Head of caudate nucleus (tissue), 42 donors: ENCODE results near the gene MARCHF9.

Experiments used
- DNase-seq, 42 donors: peaks; one replicate each; pipeline versions ENCODE4 v3.0.0 to v3.0.0-alpha.2; 2020 to 2021; ENCODE audit warnings: mixed read lengths in 7 of 42
- intact Hi-C: fragments of 100-400 bp; cut with DNase I; formaldehyde crosslinking; loops from one replicate; pipeline ENCODE4 v1.15.0; 2022

The MARCHF9 gene

DNA sequence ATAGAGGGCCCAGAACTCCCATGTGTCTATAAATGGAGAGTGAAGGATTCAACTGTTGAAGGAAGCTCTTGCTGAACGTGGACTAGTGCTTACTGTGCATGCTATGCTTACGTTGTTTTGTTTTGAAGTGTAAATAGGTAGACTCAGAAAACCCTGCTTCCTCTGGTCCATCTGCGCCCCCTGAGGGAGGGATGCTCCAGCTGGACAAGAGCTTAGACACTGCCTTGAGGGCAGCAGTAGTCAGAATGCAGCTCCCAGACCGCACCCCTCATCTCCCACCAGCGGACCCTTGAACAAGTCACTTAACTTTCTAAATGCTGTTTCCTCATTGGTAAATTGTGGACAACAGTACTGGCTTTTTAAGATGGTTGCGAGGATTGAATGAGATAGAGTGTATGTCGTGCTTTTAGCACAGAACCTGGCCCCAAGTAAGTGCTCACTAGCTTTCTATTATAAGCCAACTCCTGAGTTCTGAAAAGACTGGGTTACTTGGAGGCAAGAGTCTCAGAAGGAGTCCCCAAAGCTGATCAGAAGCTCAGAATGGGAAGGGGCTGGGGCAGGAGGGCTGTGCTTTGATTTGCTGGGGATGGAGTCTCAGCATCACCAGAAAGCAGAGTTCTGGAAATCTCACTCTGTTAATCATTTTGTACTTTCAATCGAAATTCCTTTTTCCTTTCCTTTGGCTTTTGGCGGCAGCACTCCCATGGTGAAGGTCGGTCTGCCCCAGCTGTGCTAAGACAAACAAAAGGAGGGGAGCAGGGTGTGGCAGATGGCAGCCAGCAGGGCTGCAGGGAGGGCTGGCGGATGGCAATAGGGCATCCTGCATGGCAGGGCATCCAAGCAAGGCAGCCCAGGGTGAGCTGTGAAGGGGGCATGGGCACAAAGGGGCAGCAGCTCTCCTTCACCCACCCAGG, 31.9 kb upstream of the MARCHF9 start:
- peak in 1 of 42 donors; percentile 39 for DNase-seq
- intact Hi-C loops: no loop called here

DNA sequence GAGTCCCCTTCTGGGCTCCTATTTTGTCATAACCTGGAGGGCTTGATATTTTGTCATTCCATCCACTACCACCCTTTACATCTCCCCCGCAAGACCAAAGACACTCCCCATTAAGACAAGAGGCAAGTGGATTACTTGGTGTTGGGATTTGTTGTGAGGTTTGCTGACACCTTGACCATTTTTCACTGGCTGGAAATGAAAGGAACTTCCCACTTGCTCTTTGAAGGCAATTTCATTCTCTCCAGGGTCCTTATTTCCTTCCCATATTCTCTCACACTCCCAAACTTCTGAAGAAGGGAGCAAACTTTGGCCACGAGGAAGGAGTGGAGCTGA, 31.3 kb upstream of the MARCHF9 start:
- intact Hi-C loops: no loop called here
- peak in 1 of 42 donors; percentile 34 for DNase-seq

DNA sequence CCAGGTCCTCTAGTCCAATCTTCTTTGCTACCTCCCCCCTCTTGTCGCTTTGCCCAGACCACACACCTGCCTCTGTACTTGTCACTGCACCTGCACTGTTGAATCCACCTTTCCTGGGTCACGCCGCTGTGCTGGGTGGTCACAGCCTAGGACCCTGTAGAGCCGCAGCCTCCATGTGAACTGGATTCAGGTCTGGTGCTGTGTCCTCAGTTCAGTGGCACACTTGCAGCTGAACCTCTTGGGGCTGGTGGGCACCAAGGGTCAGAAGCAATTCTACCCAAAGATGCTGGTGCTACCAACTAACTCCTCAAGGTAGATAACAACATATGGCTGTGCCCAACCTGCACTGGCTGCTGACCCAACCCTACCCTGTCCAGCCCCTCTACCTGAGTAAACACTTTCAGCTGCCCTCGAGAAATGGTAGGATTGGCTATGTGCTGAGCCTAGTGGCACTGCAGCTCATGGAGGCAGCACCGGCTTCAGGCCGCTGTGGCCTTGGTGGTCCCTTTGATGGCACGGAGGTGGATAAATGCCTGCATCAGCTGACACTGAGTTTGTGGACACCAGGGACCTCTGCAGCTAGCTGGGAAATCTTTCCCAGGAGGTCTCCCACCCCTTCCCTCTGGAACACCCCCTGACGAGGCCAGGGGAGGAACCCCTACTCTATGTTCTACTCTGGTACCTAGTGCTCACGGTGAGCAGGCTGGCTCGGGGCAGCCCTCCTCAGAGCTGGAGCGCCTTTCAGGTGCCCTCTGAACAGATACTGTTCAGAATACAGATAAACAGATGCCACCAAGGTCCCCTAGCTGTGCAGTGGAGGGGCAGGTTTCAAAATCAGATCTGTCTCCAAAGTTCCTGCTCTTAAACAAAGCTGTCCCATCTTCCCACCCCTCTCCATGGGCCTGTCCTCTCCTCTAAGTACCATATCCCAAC, 30.6 kb upstream of the MARCHF9 start:
- DNase-seq: peak in 2 of 42 donors; percentile 34 to 37

DNA sequence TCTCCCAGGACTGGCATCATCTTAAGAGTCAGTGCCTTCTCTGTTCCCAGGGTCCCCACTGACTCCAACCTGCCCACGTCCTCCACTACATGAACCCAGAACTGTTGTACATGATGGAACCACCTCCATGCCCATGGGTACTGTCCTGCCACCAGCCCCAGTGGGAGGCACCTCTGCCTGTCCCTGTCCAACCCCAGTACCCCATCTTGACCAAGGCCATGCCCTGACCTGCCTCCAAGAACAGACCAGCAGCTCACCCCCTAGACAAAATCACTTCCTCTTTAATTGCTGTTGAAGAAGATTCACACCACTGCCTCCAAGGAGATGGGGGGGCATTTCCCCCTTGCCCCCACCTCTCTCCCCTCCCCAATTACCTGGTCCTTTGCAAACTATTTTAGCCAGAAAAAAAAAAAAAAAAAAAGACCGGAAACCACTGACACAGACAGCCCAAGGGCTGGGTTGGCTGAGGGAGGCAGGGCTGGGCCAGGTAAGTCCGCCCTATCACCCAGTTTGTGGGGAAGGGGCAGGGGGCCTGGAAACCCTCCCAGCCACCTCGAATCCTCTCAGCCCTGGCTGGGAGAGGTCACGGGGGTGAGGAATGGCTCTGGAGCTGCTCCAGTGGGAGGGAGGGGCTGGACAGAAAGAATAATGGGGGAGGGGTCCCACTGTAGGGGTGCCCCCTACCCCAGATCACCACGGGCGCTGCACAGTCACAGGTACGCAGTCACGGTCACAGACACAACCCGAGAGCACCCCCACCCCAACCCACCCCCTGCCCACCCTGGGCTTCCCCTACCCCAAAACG, 29.8 kb upstream of the MARCHF9 start:
- DNase-seq: peak in 2 of 42 donors; percentile 31 to 34
- intact Hi-C loops: no loop called here

More for the DNA sequence above, 30.6 kb upstream of the MARCHF9 start:
- intact Hi-C loops: no loop called here

DNA sequence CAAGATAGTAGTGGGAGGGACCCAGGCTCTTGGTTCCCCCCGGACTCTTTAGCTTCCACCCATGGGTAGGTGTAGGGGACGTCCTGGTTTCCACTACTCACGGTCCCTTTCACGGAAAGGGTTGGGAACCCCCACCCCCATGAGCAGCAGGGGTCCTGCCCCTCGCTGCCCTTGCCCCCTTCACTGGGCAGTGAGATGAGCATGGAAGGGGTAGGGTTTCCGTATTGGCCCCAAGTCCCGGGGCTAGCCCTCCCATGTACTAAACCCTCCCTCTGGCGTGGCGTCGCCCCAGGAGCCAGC, 29.1 kb upstream of the MARCHF9 start:
- intact Hi-C loops: no loop called here
- DNase-seq: peak in 1 of 42 donors; percentile 23

DNA sequence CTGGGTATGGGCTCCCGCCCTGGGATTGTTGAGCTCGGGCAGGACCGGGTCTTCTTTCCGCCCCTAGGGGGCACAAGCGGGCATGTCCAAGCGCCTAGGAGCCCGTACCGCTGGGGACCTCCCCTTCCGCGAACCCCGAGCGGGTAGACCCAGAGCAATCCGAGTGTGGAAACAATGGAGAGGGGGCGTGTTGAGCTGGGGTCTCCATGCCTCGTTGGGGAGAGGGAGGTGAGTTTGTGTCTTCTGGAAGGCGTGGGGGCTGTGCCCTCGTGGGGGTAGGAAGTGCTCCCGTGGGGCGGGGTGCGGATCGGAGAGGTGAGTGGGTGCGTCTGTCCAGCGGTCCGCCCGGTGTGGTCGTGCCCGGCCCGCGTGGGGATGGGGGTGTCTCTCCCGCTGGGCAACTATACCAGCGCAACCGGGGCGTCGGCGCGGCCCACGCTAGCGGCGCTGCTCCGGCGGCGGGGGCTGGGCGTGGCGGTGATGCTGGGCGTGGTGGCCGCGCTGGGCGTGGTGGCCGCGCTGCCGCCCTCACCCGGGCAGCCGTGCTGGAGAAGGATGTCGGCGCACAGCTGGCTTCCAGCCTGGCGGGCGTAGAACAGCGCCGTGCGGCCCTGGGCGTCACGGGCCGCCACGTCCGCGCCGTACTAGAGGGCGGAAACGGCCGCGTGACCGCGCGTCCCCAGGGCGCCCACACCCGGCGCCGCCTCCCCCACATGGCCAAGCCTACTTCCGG, 28.6 kb upstream of the MARCHF9 start:
- peak in 41 of 42 donors; percentile 51 to 89 (median 74) for DNase-seq
- intact Hi-C loops: no loop called here

DNA sequence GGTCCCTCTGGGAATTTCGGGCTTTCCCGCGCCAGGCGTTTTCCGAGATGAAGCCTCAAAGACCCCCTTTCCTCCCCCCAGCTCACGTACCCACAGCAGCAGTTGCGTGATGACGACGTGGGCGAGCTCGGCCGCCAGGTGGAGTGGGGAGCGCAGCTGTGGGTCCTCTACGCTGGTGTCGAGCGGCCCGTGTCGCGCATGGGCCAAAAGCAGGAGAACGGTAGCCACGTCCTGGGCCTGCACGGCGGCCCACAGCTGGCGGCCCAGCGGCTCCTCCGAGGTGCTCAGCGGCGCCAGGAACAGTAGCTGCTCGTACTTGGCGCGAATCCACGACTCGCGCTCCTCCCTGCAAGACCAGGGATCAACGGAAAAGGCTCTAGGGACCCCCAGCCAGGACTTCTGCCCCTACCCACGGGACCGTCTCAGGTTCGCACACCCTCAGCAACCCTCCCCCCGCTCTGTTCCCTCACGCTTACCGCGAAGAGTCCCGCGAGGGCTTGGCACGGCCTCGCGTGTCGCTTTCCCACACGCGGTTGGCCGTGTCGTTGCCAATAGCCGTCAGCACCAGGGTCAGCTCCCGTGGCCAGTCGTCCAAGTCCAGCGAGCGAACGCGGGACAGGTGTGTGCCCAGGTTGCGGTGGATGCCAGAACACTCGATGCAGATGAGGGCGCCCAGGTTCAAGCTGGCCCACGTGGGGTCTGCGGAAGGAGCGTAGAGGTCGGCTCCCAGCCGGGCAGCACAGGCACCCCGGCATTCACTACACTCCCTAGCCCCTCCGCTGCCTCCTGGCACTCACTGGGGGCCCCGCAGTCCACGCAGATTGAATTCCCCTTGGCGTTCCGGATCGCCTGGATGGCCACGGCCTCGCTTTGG, 27.8 kb upstream of the MARCHF9 start:
- peak in 6 of 42 donors; percentile 10 to 68 (median 46) for DNase-seq
- intact Hi-C loops: no loop called here

DNA sequence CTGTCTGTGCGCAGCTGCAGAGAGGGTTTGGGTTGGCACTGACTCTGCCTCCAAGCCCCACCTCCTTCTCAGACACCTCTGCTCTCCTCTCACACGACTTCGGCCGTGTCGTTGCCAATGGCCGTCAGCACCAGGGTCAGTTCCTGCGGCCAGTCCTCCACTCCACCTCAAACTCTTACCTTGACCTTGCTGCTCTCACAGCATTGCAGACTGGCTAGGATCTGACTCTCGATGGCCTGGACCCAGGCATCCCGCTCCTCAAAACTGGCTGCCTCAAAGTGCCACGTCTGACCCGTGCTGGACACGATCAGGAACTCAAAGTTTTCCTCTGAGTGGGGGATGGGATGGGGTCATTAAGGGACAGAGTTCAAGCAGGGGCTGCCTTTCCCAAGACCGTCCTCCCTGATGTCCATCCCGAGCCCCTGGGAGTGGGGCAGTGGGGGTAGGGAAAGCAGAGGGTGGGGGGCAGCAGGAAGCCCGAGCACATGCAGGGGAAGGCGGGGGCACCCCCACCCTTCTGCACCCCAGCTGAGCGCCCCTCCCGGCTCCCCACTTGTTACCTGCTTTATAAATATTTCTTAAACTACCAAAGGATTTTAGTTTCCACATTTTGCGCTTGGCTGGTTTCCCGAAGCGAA, 27.0 kb upstream of the MARCHF9 start:
- DNase-seq: peak in 5 of 42 donors; percentile 7 to 41 (median 18)
- intact Hi-C loops: no loop called here

DNA sequence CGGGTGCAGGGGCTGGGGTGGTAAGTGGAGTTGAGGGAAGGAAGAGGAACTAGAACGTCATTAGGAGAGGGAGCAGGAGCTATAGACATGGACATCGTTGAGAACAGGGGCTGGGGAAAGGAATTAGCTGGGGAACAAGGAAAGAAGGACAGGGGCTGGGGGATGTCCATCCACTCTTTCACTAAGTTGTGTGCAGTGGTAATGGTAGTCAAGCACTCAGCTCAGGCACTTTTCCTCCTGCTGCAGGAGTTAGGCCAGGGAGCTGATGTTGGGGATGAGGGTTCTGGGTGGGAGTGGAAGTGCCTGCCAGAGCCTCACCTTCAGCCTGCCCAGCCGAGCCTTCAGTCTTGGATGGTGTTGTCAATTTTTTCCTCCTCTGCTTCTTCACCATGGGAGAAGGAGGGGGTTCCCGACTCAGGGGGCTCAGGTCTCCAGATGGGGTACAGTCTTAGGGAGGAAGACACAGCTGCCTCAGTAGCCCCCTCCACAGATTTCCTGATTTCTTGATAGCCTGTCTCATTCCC, 25.5 kb upstream of the MARCHF9 start:
- peak in 3 of 42 donors; percentile 11 to 23 (median 22) for DNase-seq
- intact Hi-C loops: no loop called here

DNA sequence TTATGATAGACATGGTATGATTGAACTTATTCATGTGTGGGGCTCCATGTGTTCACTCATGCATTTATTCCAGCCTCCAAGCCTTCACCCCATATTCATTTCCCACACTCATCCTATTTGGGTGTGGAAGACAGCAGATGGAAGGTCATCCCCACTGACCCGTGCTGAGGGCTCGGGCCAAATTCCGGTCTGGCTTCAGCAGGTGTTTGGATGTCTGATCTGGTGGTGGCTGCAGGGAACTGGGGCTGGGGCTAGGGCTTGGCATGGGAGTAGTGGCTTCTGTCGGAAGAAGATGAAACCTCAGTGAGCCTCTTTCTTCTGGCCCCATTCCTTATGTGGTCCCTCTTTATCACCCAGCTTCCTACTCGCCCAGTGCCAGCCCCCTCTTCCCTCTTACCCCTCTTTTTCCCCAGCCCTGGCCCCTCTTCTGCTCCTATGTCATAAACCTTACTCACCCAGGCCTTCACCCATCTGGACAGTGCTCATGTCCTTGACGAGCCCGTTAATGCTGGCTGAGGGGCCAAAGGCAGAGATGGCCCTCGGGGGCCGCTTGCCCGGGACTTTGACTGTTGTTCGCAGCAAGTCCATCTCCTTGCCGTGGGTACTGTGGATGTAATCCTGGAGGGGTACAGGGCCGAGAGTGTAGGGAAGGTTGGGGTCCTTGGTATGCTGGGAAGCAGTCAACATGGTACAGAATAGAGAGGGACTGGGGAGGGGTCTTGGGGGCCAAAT, 24.4 kb upstream of the MARCHF9 start:
- peak in 2 of 42 donors; percentile 6 for DNase-seq
- intact Hi-C loops: no loop called here

DNA sequence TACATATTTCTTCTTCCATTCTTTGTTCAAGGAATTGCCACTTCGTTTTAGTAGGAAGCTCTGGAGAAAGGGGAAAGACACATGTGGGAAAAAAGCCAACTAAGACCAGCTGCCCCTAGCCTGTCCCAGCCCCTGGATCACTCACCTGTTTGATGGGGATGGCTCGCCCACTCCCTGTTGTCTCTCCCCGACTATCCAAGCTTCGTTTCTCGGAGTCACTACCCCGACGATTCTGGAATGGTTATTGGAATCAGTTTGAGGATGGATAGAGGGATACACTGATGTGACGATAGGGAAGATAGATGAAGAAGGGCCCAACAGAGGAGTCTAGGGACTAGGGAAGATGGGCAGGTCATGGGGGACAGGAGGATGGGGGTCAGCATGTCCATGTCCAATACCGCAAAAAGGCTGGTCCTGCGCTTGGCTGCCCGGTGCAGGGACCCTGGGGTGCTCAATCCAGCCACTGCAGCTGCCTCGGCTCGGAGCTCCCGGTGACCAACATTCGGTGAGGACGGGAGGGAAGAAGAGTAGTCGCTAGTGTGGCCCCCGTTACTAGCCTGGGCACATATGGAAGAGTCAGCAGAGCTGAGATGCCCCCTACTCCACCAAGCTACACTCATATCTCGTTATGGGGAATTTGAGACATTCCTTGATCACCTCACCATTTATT, 23.4 kb upstream of the MARCHF9 start:
- peak in 2 of 42 donors; percentile 4 to 5 for DNase-seq
- intact Hi-C loops: no loop called here

DNA sequence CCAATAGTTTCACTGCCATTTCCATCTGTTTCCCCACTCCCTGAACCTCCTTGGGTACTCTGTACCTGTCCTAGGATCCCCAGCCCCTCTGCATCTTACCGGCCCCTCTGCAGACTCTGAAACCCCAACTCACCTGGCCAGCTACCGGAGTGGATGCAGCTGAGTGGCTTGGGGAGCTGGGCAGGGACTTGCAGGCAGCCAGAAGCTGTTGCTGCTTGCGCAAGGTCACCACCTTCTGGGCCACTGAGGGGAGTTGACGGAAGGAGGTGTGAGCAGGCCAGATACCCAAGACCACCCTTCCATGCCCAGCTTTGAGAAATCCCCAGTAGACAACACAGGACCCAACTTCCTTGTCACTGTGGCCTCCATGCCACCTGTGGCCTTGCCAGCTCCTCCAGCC, 22.6 kb upstream of the MARCHF9 start:
- intact Hi-C loops: no loop called here
- DNase-seq: peak in 1 of 42 donors; percentile 7

DNA sequence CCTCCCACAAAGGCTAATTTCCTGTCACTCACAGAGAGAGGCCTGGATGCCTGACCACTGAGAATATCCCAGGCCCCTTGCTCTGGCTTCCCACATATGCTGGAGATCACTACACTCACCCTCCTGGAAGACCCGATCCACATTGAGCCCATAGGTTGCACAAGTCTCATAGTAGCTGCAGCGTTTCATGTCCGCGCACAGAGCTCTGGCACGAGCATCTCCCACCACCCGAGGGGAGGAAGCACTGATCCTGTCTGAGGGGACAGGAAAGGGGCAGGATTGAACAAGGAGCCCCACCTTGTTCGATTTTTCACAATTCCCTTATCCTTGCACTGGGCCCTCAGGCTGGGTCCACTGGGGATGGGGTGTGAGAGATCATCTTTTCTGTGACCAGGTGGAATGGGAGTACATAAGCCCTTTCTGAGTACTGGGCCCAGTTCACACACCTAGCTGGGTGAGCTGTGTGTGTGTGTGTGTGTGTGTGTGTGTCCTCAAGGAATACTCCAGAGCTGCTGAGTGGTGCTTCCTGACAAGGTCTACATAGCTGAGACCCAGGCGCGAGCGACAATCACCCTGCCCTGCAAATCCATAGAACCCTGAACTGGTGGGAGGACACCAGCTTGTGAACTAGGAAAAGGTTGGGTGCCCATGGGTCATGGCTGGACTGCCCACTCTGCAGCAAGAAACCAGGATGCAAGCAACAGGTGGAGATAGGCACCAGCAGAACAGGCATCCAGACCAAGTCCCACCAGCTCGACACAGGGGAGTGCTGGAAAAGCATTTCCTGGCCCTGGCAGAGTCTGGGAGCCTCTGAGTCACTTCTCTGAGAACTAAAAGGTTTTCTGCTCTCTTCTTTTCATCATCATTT, 21.9 kb upstream of the MARCHF9 start:
- intact Hi-C loops: no loop called here
- DNase-seq: peak in 2 of 42 donors; percentile 4 to 10

DNA sequence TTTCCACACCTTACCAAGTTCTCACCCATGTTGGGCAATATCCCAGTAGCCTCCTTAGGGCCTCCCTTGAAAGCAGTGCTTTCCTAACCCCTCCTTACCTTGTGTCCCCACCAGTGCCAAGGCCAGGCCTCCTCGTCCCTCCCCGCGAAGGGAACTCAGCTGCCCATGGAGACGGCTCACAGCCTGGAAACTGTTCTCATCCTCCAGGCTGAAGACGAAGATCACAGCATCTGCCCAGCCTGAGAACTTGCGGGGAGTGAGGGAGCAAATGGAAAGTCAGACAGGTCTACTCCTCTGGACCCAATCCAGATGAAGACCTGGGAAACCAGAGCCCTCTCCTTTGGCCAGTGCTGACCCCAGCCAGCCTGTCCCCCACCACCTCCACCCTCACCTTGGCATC, 21.0 kb upstream of the MARCHF9 start:
- intact Hi-C loops: no loop called here

DNA sequence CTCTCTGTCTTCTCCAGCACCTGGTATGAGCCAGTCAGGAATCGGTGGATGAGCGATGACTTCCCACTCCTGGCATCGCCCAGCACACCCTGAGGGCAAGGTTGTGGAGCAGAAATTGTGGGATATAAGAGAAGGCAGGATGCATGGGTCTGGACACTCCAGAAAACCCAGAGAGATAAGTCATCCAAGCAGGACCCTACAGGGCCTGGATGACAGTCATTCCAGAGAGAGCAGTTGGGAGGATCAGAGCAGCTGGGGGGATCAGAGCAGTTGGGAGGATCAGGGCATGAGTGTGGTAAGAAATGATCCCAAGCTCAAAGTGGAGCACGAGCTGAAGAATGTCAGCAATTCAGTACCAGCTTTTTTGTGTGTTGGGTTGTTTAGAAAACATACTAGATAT, 20.3 kb upstream of the MARCHF9 start:
- intact Hi-C loops: no loop called here
- DNase-seq: no peak

More for the DNA sequence above, 21.0 kb upstream of the MARCHF9 start:
- DNase-seq: no peak
